Endometrium (tissue), 2 donors: Measurements from ENCODE around the gene PDCD7.
"Not testable (repeated sequence)": the region's sequence is repeated elsewhere in the genome, so short reads cannot be mapped to it uniquely, and the experiment has no call there.

ENCODE experiments used
- FAIRE-seq: peaks from 2 replicates; lab custom pipeline; 2012; peaks lifted over from hg19 to GRCh38; lab: Jason Lieb, UNC
- donor health status: control.
- donor health status: control.

PDCD7 gene

DNA sequence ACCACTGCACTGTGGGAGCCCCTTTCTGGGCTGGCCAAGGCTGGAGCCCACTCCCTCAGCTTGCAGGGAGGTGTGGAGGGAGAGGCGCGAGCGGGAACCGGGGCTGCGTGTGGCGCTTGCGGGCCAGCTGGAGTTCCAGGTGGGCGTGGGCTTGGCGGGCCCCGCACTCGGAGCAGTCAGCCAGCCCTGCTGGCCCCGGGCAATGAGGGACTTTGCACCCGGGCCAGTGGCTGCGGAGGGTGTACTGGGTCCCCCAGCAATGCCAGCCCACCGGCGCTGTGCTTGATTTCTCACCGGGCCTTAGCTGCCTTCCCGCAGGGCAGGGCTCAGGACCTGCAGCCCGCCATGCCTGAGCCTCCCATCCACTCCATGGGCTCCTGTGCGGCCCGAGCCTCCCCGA is 58.7 kb downstream of the PDCD7 start:
- not testable (repeated sequence) for FAIRE-seq

- FAIRE-seq: no peak
Measured at GRCh38 chr15:65072617-65073016, 61.0 kb downstream of the PDCD7 start.

GRCh38 chr15:65072027-65072426 is 61.6 kb downstream of the PDCD7 start:
- FAIRE-seq: no peak

GRCh38 chr15:65071381-65071811 is 62.2 kb downstream of the PDCD7 start:
- no peak for FAIRE-seq

- FAIRE-seq: no peak
Measured at GRCh38 chr15:65069779-65070546, 63.6 kb downstream of the PDCD7 start.

GRCh38 chr15:65069179-65069578 is 64.4 kb downstream of the PDCD7 start:
- peak; percentile 89 for FAIRE-seq

- no peak for FAIRE-seq
Measured at GRCh38 chr15:65068403-65068788, 65.2 kb downstream of the PDCD7 start.

DNA sequence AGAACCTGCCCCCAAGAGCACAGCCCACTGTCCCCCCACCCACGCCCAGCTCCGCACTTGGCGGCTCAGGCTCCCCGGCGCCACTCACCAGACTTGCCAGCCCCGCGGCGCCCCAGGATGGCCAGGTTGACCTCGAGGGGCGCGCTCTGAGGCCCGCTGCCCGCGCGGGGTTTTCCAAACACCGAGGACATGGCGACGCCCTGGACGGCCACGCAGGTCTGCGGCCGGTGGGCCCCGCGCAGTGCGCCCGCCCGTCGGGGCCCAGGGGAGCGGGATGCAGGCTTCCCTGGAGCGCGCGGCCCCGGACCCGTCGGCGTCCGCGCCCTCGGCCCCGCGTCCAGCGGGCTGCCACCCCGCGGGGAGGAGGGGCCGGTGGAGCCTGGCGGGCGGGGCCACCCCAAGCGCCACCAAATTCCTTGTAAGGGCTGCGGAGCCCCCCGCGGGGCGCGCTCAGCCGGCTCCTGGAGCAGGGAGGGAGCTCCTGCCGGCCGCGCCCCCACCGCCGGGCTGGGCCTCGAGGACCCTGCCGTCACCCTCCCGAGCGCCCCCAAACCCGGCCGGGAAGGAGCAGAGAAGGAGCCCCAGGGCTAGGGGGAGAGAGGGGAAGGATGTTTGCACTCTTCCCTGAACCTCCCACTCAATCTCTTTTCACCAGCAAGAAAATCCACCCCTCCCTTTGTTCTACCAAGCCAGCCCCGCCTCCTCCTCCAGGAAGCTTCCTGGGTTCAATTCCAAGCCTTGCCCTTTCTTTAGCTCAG is 65.8 kb downstream of the PDCD7 start, which contains the start of gene RASL12:
RASL12 (minus strand) TSS at position 347 of the 758 bp plus-strand sequence; CDS start at position 191, 156 bp downstream.
- FAIRE-seq: no peak
